Measurements from ENCODE around the gene ERG.
A peak's percentile ranks its signal among the peaks of the same experiment; 100 is the strongest.

The ERG gene

DNA sequence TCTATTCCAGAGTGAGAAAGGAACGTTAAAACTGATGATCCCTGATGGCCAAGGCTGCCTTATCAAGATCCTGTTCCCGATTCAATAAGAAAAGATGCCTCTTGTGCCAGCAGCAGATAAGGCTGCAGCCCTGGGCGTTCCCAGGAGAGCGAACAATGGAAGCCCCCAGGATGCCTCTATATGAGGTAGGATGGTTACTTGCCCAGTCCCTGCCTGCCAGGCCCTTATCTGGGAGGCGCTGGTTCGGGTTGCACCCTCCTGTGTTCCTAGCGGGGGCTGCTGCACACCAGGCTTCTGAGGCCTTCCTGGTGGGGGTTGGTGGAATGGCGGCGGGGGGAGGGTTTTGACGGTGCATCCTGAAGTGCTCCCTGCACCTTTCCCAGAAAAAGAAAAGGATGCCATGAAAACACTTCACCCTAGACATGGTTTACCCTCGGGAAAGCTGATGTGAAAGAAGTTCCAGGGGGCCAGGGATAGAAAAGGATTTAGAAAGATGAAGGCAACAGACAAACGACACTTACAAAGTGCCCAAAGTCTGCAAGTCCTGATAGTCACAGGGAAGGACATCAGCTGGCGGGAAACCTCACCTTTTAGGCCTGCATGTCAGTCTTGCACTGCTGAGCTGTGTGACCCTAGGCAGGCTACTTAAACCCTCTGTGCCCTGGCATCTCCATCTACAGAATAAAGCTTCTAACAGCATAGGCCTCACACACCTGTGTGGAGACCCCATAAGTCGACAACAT is 141.2 kb downstream of the ERG start:
- no peak for DNase-seq (ENCODE audit: low read depth)

DNA sequence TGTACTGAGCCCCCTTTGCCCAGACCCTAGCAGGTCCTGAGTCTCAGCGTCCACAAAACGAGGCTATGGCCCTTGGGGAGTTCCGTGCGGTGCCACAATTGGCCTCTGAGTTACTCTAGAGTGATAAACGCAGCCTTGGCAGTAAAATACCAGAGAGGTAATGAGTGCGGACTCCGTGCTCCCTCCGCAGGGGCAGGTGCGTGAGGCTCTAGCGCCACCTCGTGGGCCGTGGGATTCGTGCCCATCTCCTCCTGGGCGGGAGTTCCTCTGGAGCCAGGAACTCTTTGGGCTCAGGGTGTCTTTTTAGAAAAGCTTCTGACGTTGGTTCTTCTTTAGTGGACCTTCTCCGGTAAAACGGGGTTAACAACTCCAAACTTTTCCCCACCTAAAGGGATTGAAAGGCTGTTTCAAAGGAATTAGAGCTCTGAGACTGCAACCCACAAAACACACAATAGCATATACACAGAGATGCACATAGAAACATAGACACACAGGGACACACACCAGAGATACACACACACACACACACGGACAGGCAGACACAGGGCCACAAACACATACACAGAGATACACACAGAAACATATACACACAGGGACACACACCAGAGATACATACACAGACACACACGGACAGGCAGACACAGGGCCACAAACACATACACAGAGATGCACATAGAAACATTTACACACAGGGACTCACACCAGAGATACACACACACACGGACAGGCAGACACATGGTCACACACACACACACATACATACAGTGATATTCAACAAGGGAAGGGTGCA is 142.1 kb downstream of the ERG start:
- peak; percentile 53 for DNase-seq (ENCODE audit: low read depth)

DNA sequence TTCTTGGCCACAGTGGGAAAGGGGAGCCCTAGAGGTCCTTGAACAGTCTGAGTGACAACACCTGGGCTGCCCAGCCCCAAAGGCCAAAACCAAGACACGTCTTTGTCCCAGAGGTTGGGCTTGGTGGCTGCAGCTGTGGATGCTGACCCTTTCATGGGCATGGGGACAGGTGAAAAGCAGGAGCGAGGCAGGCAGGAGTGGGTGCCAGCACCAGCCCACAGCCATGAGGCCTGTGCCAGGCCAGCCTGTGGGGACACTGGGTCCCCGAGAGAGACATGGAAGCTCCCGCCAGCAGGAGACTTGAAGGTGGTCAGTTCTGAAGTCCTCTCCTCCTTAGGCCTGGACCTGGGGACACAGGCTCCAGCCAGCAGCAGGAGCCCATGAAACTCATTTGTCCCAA is 142.9 kb downstream of the ERG start:
- no peak for DNase-seq (ENCODE audit: low read depth)

DNA sequence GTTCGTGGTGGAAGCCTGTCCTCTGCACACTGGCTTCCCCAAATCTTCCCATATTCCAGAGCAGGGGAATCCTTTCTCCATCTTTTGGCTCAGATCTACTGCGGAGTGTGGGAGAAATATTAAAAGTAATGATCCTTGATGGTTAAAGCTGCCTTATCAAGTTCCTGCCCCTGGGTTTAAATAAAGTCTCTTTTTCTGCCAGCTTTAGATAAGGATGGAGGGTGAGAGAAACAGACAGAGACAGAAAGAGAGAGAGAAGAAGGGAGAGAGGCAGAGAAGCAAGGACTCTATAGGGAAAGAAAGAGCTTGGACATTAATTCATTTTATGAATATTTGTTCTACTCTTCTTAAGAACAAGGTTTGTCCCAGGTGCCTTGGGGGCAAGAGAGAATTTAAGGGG is 143.5 kb downstream of the ERG start:
- no peak for DNase-seq (ENCODE audit: low read depth)

DNA sequence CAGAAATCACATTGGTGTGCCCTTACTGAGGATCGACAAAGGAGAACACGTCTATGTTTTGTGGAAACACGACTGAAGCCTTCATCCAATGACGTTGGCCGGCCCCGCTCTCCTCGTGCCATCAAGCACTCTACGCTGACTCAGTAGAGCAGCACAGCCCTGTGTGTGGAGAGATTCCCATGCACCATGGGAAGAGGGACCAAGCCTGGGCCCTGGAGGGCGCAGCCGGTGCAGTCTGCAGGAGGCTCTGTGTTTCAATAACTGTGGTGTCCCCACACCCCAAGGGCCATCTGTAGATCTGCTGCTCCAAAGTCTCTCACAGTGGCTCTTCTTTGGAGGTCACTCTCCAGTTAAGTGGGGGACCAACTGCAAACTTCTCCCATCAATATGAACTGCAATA is 144.0 kb downstream of the ERG start:
- DNase-seq (ENCODE audit: low read depth), result no peak

DNA sequence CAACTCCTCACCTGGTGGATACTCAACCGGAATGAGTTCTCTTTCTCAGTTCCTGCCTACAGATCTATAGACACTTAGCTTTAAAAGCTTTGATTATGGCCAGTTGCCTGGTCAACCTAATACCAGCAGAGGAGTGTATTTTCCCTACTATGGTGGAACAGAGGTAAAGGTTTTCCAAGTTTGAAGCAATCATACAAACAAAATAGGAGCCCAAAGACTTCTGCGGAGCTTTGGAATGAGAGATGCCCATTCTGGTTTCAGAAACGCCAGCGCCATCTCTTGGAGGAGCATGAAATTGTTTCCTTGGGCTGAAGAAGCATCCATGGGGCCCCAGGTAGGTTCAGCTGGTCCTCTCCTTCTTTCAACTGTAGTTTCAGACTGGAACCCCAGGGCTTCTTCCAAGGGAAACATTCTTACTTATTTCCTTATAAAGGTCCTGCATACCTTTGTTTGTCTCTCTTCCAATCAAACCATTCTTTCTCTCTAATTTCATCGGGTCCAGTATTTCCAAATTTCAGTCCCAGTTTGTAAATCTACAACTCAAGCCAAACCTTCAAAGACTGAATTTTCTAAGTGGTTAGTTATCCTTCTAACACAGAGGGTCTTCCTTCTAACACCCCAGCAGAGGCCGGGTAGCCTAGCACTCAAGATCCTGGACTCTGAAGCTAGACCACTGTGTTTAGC is 145.6 kb downstream of the ERG start:
- DNase-seq (ENCODE audit: low read depth), result no peak

DNA sequence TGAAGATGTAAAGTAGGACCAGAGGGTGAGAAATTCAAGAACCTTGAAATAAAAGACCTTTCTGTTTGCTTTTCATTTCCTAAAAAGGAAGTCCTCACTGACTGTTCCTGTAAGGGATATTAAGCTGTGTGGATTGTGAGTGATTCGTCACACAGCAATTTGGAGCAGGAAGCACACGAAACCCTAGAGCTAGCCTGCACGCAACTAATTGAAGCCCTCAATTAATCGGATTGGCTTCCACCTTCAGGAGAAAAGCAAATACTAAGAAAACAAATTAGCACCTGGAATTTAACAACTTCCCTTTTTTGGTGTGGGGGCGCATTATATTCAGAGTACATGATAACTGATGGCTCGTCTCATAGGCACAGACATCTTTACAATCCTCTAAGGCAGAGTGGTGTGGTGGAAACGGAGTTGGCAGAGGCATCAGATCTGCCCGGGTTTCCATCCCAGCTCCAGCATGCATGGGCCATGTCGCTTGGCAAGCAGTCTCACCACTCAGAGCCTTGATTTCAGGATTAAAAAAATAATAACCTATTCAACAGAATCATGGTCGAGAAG is 146.2 kb downstream of the ERG start:
- DNase-seq (ENCODE audit: low read depth), result no peak

DNA sequence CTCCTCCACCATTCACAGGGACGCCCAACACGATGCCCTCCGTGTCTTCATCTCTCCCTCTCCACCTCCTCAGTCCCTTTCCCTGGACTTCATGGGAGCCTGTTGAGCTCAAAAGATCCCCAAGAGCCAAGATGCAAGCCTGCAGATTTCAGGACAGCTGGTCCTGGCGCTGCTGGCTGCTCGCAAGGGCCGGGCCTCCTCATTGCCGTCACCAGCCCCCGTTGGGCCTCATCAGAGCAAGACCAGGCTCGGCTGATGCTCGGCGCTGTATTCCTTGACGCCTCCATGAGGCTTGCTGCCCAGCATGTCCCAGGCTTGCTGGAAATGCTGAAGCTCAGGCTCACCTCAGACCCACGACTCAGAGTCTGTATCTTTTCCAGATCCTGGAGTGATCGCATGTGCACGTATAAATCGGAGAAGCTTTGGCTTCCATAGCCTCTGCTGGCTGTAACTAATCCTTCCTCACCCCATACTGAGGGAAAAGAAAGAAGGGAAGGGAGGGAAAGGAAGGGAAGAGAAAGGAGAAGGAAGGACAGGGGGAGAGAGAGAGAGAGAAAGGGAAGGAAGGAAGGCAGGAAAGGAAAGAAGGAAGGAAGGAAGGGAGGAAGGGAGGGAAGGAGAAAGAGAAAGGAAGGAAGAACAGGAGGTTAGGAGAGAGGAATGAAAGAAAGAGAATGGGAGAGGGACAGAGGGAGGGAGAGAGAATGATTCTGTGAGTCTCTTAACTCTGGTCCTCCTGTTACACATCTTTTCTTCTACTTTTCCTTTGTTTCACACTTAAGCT is 146.9 kb downstream of the ERG start:
- DNase-seq (ENCODE audit: low read depth), result no peak

DNA sequence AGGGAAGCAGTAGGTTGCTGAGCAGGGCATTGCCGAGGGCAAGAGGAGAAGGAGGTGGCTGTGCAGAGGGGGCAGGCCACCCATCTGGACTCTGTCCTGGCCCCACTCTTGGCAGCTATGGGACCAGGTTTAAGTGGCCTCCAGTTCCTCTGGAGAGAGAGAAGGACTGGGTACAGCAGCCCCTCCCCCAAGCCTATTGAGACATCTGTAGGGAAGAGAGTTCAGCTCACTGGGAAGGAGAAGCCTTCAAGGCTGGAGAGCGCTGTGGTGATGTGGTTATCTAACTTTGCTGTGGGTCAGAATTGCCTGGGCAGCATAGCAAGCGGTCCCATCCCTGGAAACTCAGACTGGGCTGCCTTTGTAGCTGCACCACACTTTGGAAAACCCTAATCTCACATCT is 147.6 kb downstream of the ERG start:
- no peak for DNase-seq (ENCODE audit: low read depth)

DNA sequence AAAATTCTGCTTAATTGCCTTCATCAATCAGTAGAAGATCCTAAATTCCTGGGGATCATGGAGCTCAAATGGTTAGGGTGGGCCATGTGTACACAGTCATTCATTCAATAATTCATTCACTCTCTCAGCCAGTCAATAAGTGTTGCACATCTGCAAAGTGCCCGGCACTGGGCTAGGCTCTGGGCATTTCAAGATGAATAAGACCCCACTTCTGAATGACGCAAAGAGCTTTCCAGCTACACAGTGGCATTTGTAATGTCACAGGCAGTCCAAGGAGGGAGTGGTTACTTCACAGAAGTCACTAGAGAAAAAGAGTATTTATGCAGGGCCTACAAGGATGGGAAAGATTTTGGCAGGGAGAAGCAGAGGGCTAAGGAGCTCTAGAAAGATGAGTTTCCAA is 148.3 kb downstream of the ERG start:
- no peak for DNase-seq (ENCODE audit: low read depth)

DNA sequence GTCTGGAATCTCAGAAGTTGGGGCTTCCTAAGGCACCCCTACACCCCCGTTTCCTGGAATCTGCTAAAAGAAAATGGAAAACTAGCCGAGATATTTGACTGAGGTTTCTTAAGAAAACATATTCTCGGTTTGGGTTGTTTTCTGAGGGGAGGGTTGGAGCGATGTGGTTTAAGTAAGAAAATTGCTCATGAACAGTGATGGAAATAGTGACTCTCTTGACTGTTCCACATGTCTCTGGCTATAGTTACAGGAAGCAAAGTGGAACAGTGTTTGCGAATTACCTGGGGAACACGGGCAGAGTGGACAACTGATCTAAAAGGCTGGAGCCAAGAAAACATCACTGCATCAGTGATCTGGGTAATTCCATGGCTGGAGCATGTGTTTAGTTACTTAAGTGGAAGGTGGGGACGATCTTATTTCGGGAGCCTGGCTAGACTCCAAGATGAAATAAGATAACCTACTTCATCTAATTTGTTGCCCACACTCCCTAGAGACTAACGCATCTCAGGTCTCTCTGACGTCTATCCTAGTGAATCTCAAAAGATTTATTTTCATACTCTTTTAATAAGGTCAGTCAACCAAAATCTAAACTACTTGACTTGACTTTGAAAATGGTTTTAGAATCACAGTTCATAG is 149.0 kb downstream of the ERG start:
- DNase-seq (ENCODE audit: low read depth), result no peak

DNA sequence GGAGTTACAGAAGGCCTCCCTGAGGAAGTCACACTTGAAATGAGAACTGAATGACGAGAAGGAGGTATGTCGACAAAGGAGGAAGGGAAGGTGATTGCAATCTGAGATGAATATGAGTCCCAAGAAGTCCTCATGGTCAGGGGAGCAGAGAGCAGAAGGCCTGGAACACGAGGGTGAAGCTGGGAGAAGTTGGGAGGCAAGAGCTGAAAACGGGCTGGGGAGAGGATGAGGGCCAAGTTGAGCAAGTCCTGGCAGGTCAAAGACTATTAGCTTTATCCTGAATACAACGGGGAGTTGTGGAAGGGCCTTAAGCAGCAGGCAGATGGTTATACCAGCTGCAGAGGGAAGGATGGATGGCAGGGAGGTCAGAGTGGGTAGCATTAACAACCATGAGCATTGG is 152.0 kb downstream of the ERG start:
- no peak for DNase-seq (ENCODE audit: low read depth)

DNA sequence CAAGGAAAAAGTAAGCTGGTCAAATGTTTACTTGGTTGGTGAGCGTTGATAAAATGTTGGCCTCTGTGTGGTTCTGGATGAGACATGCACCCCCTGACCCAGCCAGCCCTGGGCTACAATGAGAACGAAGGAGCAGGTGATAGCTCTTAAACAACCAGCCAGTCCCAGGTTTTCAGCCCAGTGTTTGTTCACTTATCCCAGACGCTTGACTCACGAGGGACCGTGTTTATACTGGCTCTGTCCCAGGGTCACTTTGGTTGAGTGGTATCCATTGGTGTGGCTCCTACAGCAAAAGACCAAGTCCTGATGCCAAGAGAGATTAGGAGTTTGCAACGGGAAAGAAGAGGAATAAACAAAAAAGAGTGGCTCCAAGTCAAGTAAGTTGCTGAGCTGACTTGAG is 154.6 kb downstream of the ERG start:
- no peak for DNase-seq (ENCODE audit: low read depth)

DNA sequence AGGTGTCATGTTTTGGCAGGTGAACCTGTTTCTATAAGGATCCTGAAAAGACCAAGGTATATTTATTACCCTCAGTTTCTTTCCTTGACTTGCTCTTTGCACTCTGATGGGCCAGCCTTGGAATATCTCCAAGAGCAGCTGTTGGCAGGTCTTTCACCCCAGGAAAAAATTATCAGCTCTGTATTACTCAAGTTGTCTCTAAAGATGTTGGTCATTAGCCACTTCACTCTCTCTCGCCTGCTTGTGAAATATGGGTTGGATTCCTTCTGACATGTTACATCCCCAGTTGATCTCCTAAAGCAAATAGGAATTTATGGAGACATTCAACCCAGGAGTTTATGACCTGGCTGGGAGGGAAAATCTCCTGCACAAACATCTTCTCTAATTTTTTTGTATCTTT is 155.5 kb downstream of the ERG start:
- DNase-seq (ENCODE audit: low read depth), result no peak

DNA sequence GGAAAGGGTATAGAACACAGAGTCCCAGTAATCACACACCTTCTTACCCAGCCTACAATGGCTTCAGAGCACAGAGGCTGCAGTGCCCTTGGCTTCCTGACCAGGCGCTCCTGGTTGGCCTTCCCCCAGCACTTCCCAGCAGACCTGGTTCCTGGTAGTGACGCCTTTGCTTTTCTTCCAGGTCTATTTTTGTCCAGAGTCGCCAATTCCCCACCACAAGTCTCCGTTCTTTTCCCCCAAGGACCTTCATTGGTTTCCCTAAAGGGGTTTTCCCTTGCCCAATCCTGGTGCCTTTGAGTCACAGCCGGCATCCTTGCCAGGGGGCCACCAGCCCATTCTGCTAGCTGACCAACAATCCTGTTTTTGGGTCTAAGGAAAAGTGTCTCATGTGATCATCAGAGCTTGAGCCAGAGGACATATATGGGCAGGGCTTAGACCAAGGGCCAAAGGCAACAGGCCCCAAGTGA is 156.7 kb downstream of the ERG start:
- DNase-seq (ENCODE audit: low read depth), result no peak

DNA sequence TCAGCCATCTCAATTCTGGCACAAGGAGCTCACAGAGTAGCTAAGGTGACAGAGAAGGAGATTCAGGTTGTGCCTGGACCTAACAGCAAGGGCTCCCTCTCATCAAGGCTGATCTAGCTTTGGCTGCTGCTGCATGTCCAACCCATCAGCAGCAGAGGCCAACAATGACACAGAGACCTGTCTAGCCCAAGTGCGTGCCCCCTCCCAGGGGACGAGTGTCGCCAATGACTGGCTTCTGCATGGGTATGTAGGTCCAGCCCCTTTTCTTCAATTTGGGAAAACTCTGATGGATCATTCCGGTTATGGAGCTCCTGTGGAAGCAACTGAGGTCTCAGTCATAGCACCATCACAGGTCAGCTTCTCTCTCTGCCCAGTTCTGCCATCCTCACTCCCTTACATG is 158.1 kb downstream of the ERG start:
- no peak for DNase-seq (ENCODE audit: low read depth)

DNA sequence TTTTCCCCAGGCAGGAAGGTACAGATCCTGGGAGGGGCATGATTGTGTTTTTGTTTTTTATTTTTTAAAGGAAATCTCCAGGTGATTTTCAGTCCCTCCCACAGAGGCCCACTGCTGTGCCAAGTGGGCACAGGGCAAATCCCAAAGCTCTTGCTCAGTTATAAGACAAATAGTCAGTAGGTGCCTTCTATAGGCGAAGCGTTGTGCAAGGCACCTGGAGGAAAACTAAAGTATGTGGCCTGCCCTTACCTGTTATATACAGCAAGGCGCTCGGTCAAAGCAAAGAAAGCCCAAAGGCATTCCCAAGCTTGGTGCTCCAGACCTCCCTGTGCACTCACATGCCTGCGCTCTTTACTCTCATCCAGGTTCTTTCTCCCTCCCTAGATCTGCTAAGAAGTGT is 160.5 kb downstream of the ERG start:
- DNase-seq (ENCODE audit: low read depth), result no peak

DNA sequence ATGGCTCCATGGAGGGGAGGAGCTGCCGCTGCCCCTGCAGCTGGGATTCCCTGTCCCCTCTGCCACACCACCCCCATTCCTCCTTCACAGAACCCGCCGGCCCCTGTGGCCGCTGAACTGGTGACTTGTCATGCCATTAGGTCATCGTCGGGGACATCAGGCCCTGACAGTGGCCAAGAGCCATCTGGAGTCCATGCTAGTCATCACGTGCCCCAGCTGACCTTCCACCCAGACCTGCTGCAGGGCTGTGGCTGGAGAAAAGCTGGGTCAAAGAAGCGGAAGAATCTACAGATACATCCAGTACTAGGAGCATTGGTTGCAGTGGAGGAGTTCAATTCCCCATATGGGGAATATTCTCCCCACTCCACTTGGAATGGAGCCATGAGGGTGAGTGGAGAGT is 163.4 kb downstream of the ERG start:
- DNase-seq (ENCODE audit: low read depth), result no peak

DNA sequence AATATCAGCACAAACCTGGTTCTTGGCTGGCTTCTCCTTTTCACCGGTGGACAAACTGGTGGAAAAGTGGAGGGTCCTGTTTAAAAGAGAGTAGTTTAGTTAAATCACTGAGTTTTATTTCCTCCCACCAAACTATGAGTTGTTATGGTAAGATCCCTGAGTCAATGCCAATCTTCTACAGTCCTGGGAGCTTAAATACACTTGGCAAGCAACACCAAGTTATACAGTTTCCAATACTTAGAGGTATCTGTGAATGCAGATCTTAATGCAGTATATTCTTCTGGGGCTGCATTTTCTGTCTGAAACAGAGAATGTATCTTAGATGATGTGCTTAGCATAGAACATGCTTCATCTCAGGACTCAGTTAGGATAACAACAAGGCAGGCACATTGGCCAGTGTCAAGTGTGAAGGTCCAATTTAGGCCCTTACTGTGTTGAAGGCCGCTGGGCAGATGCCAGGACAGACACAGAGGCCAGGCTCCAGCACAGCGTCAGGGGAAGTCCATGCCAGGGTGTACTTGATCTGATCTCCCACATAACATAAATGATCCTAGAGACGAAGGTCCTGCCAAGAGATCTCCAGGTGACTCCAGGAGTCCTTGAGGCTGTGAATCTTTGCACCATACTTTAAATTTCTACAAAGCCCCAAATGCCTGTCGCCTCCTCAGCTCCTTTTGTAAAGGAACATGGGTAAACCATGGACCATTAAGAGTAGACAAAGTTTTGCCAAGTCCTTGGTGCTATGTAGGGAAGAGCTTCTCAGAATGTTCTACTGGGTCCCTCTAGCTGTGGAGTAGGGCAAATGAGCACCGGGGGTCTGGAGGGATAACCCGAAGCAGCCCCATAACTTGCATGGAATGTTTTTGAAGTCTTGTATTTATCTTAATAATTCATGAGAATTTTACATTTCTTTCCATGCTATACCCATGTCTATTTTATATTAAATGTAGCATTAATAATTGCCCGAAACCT is 164.7 kb downstream of the ERG start:
- DNase-seq (ENCODE audit: low read depth), result no peak

DNA sequence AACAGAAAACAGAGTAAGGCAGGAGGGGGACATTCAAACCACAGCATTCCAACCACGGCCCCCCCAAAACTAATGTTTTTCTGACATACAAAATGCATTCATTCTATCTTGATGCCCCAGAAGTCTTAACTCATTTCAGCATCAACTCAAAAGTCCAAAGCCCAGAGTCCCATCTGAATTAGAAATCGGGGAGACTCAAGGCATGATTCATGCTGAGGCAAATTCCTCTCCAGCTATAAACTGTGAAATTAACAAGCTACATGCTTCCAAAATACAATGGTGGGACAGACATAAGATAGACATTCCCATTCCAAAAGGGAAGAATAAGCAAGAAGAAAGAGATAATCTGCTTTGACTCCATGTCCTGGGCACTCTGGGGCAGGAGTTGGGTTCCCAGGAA is 167.6 kb downstream of the ERG start:
- no peak for DNase-seq (ENCODE audit: low read depth)

Data from CMK (cell line).